Peyer's patch (tissue), 4 donors: ENCODE data around the gene FCAR.

Experiments used
- POLR2A ChIP-seq, 2 donors: fragments of 450-650 bp; IDR thresholded peaks; one replicate each; pipeline ENCODE4 v1.5.1; 2017; ENCODE audit warnings: antibody characterized with exemption in 2 of 2, mild to moderate bottlenecking in 2 of 2, moderate library complexity in 2 of 2
- TF ChIP-seq, protein P1 (sequence below), 6 experiments: fragments of 450-650 bp in 4 of 6; fragments of 200-600 bp in 2 of 6; sonication (generic) in 1 of 6; IDR thresholded peaks; one replicate each; pipeline ENCODE4 v1.5.1; 2017 to 2019; ENCODE audit warnings: antibody characterized with exemption in 6 of 6, mild to moderate bottlenecking in 3 of 6, moderate library complexity in 1 of 6

DNA sequence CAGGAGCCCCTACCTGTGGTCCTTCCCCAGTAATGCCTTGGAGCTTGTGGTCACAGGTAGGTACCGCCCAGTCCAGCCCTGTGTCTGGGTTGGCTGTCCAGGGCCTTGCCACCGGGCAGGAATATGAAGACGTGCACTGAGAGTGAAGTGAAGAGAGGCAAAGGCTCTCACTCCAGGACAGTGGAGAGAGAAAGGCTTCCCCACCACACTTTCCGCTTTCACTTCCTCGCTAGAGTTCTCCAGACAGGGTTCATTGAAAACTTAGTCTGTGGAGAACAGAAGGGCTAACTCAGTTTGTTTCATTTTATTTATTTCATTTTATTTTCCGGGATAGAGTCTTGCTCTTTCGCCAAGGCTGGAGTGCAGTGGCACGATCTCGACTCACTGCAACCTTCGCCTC lies 14.2 kb downstream of the FCAR start:
- TF ChIP-seq, protein P1, sequence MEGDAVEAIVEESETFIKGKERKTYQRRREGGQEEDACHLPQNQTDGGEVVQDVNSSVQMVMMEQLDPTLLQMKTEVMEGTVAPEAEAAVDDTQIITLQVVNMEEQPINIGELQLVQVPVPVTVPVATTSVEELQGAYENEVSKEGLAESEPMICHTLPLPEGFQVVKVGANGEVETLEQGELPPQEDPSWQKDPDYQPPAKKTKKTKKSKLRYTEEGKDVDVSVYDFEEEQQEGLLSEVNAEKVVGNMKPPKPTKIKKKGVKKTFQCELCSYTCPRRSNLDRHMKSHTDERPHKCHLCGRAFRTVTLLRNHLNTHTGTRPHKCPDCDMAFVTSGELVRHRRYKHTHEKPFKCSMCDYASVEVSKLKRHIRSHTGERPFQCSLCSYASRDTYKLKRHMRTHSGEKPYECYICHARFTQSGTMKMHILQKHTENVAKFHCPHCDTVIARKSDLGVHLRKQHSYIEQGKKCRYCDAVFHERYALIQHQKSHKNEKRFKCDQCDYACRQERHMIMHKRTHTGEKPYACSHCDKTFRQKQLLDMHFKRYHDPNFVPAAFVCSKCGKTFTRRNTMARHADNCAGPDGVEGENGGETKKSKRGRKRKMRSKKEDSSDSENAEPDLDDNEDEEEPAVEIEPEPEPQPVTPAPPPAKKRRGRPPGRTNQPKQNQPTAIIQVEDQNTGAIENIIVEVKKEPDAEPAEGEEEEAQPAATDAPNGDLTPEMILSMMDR (IDR thresholded peaks at IDR 0.05): no peak
- no peak for TF ChIP-seq POLR2A (IDR thresholded peaks at IDR 0.05)
